Activated CD4-positive, CD25-positive, alpha-beta regulatory T cell treated with anti-CD3 and anti-CD28 coated beads, Interleukin-2, amount 50 U/mL, for 24 hours (primary cell): Measurements from ENCODE around the gene PPP2R5C.

Experiments
- ATAC-seq, 2 donors: fragments of 150-1000 bp; cut with Tn5 transposase; one replicate each; pipeline ENCODE4 v1.10.0; 2021; ENCODE audit warnings: mild to moderate bottlenecking in 1 of 2, moderate library complexity in 1 of 2

PPP2R5C gene

DNA sequence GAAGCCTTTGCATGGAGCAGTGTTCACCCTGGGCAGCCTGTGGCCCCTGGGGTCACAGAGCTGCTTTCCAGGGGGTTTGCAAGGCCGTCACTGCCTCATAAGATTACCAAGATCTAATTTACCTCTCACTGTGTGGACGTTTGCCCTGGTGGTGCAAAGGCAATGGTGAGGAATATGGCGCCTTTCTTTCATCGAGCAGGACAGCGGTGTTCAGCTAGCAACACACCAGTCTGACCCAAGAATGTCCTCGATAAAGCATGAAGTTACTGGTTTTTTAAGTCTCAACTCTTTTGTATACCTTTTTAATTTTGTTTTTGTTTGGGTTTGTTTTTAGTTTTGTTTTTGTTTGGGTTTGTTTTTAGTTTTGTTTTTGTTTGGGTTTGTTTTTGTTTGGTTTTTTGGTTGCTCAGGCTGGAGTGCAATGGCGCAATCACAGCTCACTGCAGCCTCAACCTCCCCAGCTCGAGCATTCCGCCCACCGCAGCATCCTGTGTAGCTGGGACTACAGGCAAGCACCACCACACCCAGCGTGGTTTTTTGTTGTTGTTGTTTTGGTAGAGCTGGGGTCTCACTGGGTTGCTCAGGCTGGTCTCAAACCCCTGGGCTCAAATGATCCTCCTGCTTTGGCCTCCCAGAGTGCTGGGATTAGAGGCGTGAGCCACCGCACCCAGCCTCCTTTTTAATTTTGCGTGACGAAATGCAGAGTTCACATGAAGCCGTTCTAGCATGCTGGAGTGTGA is 57.9 kb downstream of the PPP2R5C start:
- ATAC-seq: no peak

DNA sequence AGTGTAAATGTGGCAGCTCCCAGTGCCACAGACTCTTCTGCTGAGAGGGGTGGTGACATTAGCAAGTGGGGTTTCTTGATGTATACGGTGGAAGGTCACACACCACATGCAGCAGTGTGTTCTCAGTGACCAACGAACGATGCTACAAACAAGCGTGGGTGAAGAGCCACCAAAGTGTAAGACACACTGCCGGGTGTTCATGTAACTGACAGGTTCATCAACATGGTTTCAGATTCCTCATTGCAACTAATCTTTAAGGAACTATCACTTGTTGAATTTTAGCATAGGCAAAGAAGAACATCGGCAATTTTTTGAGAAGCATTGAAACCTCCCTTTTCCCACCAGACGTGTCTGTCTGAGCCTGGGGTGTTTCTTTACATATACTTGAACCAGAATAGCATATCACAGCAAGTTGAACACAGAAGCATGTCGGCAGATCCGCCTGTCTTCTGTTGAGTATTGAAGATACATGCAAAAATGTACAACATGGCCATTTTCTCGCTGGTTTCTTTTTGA is 58.8 kb downstream of the PPP2R5C start:
- ATAC-seq: no peak

DNA sequence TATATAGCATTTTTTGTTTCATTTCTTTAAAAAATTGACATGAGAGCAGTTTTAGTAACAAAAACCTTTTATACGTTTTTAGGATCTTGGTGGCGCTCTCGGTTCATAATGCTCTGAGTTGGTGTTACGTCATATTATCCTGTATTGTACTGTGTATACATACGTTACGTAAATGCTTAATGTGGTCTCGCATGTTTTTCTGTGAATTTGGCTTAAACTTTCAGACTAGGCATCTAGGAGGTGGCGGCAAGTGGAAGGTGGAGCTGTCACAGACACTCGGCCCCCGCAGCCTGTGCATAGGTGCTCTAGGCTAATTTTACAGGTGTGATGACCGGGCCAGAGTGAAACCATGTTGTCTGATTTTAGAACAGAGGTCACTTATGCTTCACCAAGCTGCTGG is 60.0 kb downstream of the PPP2R5C start:
- ATAC-seq: no peak

- ATAC-seq: no peak
Measured at GRCh38 chr14:101823066-101823465, 61.6 kb downstream of the PPP2R5C start.

DNA sequence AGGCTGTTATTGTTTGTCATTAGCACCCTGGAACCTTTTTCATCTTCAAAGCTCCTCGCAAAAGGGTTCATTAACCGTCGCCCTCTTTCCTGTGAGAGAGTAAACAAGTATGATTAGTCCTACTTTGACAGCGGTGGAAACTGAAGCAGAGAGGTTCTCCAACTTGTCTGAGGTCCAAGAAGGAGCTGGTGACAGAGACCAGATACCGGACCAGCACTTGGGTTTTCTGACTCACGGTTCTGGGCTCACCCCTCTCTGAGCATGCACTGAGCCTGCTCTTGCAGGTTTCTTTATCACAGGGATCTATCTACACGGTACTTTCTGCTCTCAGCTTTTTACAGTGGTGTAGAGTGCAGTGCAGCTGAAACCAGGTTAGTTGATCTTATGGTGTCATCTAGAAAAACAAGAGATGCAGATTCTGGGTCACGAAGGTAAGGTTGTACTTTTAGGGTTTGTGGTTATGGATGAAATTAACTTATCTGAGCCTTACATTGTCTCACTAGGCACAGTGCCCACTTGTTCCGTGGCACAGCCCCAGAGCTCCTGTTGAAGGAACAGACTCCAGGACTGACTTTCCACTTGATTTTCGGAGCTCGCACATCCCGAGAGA is 62.1 kb downstream of the PPP2R5C start:
- ATAC-seq: peak; percentile 82 to 83

- no peak for ATAC-seq
Measured at GRCh38 chr14:101824339-101824727, 62.8 kb downstream of the PPP2R5C start.

- no peak for ATAC-seq
Measured at GRCh38 chr14:101825797-101826196, 64.3 kb downstream of the PPP2R5C start.

DNA sequence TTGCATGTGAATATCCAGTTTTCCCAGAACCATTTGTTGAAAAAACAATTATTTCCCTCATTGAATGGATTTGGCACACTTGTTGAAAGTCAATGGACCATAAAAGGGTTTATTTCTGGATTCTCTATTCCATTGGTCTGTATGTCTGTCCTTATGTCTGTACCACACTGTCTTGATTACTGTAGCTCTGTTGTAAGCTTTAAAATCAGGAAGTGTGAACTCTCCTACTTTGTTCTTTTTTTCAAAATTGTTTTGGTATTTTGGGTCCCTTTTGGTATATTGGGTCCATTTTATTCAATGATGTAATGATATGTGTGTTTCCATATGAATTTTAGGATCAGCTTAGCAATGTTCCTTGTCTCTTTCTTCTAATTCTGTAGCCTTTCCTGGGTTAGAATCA is 64.8 kb downstream of the PPP2R5C start:
- ATAC-seq: no peak

- ATAC-seq: no peak
Measured at GRCh38 chr14:101827286-101827685, 65.8 kb downstream of the PPP2R5C start.

DNA sequence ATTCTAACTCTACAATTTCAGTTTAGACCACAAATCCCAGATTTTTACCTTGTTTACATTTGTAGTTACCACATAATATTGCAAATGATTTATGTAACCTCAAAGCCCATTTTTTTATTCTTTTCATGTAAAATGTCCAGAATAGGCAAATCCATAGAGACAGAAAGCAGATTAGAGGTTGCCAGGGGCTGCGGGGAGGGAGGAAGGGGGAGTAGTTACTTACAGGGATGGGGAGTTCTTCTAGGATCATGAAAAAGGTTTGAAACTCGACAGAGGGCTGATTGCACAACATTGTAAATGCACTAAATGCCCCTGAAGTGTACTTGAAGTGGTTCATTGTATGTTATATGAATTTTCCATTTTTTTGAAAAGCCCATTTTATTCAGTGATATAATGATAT is 66.5 kb downstream of the PPP2R5C start:
- no peak for ATAC-seq

DNA sequence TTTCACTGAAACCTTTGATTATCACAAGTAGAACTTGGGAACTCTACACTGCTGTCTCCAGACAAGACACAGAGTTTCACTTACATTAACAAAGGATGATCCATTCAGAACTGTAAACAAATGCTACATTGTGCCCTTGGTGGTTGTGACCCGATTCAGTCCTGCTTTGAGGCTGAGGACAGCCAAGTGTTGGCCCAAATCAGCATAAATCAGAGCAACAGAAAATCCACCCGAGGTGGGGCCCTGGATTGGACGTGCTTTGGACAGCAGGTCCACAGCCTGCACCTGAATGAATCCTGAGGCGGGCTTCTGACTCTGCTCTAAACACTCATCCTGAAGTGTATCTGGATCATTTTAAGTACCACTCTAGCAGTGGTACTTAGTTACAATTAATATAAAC is 68.8 kb downstream of the PPP2R5C start:
- no peak for ATAC-seq

GRCh38 chr14:101833045-101833444 is 71.5 kb downstream of the PPP2R5C start:
- no peak for ATAC-seq

- ATAC-seq: no peak
Measured at GRCh38 chr14:101834397-101834796, 72.9 kb downstream of the PPP2R5C start.

GRCh38 chr14:101834800-101835547 is 73.5 kb downstream of the PPP2R5C start:
- no peak for ATAC-seq

DNA sequence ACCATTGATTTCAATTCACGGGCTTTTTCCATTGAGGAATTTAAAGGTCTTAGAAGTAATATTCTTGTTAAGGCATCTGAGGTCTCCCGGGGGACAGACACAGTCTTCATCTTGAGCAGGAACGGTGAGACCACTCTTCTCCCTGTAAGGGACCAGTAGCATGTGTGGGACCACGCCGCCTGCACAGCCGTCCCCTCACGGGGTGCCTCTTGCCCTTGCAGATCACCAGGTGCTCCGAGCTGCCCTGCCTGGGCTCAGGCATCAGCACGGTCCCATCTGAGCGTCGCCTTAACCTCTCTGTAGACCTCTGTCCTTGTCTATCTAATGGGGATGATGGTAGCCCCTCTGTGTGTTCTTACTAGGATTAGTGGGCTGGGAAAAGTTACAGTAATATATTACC is 74.1 kb downstream of the PPP2R5C start:
- ATAC-seq: no peak

DNA sequence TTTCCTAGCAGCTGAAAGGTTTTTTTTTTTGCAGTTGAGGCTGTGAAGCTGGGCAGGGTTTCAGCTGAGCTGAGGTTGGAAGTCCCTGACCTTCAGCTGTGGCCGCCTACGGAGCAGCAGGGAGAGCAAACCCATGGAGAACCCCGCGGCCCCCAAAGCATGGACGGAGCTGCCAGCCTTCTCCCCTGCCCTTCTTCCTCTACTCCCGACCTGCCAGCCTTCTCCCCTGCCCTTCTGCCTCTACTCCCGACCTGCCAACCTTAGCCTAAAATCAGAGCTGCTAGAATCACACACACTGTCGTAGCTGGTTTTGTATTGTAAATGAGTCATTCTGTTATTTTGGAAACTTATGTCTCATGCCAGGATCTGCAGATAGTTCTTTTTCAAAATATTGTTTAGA is 74.6 kb downstream of the PPP2R5C start:
- ATAC-seq: peak; percentile 17 to 60

GRCh38 chr14:101838476-101838875 is 77.0 kb downstream of the PPP2R5C start:
- ATAC-seq: no peak

GRCh38 chr14:101839236-101839635 is 77.7 kb downstream of the PPP2R5C start:
- ATAC-seq: peak; percentile 72 to 75

DNA sequence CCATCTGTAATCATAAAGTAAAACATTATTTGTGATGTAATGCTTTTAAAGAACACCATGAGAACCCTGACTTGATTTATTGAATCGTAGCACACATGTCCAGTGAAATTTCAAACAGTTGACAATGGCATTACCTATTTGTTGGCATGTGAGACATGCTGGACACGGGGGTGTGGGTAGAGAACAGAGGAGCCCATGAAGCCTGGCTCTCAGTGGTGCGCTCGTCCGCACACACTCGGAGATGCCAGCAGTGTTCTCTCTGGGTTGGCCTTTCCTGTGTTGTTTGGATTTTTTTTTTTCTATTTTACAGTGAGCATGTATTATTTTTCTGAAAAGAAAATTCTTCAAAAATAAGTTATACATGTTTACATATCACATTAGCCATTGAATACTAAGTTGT is 78.2 kb downstream of the PPP2R5C start:
- ATAC-seq: no peak

DNA sequence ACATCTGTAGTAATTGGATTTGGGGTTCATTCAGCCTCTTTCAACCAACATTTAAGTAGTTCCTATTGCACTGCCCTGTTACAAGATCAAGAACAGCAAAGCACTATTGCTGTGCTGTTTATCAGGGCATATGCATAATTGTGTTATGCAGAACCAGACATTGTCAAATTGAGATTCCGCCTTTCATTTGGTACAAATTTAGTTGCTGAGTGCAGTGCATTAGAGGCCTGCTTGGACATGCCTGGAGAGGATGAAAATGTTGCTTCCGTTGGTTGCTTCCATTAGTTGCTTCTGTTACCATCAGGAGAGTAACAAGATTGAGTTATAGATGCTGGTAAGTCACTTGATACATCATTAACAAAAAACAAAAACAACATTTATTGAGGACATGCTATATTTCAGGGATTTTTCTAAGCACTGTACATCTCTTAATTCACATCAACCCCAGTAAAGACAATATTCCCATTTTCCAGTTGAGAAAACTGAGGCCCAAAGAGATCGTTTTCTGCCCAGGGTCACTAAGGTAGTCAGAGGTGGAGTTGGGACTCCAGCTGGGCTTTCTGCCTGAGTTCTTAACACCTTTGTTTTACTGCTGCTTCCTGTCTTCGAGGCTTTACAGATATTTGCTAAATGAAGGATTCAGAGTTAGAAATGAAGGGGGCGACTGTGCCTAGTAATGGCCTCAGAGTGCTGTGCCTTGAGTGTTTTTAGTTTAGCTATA is 79.3 kb downstream of the PPP2R5C start:
- ATAC-seq: no peak

DNA sequence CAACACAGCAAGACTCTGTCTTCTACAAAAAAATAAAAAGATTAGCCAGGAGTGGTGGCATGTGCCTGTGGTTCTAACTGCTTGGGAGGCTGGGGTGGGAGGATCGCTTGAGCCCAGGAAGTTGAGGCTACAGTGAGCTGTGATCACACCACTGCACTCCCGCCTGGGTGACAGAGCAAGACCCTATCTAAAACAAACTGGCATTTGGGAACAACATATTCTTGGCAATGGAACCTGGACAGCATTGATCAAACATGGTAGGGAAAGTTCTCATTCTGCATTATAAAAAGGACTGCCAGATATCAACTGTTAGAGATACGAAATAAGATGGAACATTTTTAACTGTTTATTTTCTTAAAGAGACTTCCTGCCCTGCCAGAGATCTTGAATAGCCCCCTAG is 81.5 kb downstream of the PPP2R5C start:
- no peak for ATAC-seq

DNA sequence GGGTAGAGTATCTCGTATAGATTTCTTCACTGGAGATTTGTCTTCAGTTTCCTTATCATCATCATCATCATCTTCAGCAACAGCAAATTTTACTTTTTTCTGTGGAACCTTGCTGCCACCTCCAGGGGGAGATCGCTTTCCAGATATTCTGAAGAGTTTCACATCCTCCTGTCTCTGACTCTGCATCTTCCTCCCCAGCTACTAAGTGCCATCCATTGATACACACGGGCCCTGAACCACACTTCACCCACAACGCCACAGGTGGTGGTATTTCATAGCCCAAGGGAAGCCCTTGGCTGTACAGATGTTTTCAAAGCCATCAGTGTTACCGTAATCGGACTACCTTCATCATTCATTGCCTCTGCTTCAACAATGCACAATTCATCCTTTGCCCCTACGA is 82.2 kb downstream of the PPP2R5C start:
- peak; percentile 64 to 66 for ATAC-seq

- ATAC-seq: no peak
Measured at GRCh38 chr14:101844219-101844618, 82.7 kb downstream of the PPP2R5C start.
